ENCODE measurements around the gene SHISAL1.

Gene SHISAL1

DNA sequence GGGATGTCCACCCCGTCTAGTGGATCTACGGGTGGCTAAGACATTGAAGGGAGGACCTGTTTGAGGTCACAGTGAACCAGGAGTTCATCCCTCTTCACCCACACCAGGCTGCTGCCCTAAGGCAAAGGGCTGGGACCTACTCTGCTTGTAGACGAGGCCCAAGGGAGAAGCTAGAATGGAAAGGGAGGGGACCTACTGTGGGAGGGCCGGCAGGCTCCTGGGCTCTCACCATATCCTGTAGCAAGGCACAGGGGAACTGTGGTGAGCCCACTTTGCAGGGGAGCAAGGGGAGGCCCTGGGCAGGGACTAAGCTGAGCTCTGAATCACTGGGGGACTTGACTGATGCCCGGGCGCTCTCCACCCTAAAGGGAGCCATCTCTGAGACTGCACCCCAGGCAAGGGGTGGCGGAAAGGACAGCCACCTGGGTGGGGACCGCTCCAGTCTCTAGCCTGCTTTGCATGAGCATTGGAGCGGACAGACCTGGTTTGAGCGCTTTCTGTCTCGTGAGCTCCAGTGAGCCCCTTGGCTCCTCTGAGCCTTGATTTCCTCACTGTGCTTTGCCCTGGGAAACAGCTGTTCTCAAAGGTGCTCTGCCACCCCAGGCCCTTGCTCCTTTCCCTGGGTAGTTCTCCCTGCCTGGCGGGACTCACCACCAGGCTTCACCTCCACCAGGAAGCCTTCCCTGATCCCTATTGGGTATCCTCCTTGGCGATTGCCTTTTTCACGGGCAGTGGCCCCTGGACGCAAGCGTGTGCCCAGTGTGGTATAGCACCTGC is 107.8 kb downstream of the SHISAL1 start:
- DNase-seq, result no peak

- DNase-seq, result no peak
Observed at GRCh38 chr22:44203203-44203602, 109.5 kb downstream of the SHISAL1 start.

DNA sequence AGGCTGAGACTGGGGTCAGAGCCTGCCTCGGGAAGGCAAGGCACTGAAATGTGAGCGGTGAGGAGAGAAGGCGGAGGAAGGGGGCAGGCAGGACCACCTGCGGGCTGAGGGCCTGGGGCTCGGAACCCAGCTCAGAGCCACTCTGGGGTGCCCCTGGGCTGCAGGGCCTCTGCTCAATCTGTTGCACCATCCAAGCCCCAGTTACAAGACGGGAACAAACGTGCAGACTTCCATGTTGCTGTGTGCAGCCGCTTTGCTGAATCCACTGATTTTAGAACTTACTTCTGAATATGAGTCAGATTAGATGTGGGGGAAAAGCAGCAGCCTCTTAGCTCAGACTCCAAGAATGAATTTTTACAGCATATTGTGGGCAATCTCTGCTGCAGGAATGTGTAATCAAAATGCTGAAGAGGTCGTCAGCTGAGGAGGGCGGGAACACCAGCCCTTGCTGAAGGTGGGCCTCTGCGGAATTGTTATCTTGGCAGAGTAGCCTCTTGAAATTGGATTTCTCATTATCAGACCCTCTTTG is 110.4 kb downstream of the SHISAL1 start:
- no peak for DNase-seq

DNA sequence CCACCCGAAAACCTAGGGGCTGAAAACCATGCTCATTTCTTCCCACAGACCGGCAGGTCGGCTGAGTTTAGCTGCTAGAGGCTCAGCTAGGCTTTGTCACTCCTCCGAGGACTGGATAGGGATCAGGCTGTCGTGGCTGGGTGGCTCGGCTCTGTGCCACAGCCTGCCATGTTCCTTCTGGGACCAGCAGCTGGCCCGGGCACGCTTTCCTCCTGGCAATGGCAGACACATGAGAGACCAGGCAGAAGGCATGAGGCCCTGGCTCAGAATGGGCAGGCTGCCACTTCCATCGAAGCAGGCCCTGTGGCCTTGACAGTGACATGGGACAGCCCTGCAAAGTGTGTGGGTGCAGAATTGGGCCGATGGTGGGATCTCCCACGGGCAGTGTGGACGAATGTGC is 111.1 kb downstream of the SHISAL1 start:
- DNase-seq, result no peak

GRCh38 chr22:44200855-44201550 is 111.7 kb downstream of the SHISAL1 start:
- no peak for DNase-seq

GRCh38 chr22:44200451-44200850 is 112.3 kb downstream of the SHISAL1 start:
- no peak for DNase-seq

GRCh38 chr22:44199866-44200265 is 112.9 kb downstream of the SHISAL1 start:
- no peak for DNase-seq

- no peak for DNase-seq
Observed at GRCh38 chr22:44199164-44199563, 113.6 kb downstream of the SHISAL1 start.

DNA sequence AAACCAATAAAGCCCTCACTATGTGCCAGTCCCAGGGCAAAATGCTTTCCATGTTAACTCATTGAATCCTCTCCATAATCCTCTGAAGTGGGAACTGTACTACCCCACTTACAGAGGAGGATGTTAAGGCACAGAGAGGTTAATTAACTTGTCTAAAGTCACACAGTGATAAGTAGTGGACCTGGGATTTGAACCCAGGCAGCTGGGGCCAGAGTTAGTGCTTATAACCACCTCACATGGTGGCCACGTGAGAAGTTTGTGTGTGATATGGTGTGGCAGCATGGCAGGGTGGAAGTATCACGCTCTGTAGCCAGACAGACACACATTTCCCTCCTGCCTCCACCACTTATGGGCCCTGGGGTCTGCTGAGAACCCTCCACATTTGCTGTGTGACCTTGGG is 115.5 kb downstream of the SHISAL1 start:
- no peak for DNase-seq

DNA sequence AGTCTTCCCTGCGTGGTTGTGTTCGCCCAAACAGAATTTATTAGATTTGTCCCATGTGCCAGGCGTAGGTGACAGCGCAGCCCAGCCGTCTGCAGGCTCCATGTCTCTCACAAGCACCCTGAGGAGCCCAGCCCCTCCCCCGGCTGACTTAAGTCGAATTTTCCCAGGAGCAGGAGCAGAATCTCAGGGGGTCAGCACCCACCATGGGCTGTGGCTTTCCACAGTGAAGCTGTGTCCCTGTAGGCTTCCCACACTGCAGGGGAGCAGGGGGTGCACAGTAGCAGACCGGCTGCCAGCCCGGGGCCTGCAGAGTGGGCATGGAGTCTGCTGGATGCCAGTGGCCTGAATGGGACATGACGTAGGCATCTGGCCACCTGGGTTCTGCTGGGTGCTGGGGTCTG is 116.0 kb downstream of the SHISAL1 start:
- no peak for DNase-seq

- no peak for DNase-seq
Observed at GRCh38 chr22:44196241-44196640, 116.5 kb downstream of the SHISAL1 start.

GRCh38 chr22:44195189-44195871 is 117.4 kb downstream of the SHISAL1 start:
- DNase-seq, result no peak

DNA sequence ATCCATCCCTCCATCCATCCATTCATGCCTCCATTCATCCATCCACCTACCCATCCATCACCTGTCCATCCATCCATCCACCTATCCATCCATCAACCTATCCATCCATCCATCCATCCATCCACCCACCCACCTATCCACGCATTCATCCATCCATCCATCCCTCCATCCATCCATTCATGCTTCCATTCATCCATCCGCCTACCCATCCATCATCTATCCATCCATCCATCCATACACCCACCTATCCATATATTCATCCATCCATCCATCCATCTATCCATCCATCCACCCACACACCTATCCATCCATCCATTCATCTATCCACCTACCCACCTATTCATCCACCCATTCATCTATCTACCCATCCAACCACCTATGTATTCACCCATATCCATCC is 118.2 kb downstream of the SHISAL1 start:
- no peak for DNase-seq

All from NCI-H748 treated with DMSO at 0.1 percent for 48 hours (cell line).